GM19463 (cell line): ENCODE data around the gene WBP1L.
"Not testable (repeated sequence)": the region's sequence is repeated elsewhere in the genome, so short reads cannot be mapped to it uniquely, and the experiment has no call there.

Source experiments
- ATAC-seq: cut with Tn5 transposase; IDR thresholded peaks from one replicate; pipeline ENCODE4 v1.9.1; 2021; ENCODE audit warnings: mild to moderate bottlenecking, moderate library complexity; ENCODE audit not compliant: unreplicated experiment

WBP1L gene

DNA sequence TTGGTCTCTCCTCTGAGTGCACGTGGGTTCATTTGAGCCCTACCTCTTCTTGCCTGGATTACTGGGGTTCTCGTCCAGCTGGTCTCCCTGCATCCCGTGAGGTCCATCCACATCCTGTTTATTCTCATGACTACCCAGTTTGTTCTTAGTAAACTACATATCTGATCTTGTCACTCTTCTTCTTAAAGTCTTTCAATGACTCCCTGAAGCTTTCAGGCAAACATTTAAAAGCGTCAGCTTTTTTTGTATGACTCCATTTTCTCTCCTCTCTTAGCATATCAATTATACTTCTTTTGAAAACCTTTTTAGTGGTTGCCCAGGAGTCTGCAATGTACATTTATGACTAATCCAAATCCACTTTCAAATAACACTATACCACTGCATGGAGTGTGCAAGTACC, 21.8 kb upstream of the WBP1L start:
- ATAC-seq = no peak

DNA sequence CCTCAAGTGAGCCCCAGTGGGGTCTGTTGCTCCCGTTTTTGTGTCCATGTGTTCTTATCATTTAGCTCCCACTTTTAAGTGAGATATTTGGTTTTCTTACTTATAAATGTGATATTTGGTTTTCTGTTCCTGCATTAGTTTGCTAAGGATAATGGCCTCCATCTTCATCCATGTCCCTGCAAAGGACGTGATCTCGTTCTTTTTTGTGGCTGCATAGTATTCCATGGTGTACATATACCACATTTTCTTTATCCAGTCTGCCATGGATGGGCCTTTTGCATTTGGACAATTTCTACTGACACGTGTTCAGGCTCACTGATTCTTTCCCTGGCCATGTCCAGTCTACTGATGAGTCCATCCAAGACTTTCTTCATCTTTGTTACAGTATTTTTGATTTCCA, 19.8 kb upstream of the WBP1L start:
- no peak for ATAC-seq

DNA sequence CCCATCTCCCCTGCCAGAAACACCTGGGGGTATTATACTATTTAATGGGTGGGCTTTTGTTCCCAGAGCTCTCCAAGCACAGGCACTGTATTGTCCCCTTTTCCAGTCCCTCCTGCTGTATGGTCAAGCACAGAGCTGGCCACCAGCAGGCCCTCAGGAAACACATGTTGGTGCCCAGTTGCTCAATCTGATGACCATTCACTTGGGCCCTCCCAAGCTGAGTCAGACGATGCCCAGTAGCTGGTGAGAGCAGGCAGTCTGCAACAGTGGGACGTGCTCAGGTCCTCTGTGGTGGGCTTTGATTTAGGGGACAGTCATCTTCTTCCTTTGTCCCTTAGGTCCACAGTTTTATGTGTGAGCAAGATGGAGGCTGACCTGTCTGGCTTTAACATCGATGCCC, 17.5 kb upstream of the WBP1L start:
- ATAC-seq = no peak

DNA sequence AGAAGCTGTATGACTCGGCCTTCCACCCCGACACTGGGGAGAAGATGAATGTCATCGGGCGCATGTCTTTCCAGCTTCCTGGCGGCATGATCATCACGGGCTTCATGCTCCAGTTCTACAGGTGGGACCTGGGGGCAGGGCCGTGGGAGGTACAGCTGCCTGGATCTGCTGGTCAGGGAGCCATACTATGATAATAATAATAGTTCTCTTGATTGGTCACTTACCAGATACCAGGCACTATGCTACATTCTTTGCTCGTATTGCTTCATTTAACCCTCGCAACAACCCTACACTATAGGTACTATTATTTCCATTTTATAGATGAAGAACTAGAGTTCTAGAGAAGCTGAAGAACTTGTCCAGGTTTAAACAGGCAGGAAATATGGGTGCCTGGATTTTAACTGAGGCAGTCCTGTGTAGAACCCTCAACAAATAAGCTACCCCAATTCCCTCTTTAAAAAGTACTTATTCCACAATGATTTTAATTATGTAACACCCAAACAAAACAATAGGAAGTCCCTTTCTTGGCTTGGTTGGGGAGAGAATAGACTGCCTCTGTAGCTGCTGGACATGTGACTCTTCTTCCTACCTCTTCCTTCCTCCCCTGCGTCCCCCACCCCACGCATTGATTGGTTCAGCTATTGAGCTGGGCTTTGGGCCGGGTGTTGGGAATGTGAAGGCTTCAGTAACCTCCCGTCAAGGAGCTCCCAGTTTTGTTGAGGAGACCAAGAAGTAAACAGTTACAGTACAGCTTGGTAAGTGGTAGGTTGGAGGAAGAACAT, 16.5 kb upstream of the WBP1L start:
- no peak for ATAC-seq

DNA sequence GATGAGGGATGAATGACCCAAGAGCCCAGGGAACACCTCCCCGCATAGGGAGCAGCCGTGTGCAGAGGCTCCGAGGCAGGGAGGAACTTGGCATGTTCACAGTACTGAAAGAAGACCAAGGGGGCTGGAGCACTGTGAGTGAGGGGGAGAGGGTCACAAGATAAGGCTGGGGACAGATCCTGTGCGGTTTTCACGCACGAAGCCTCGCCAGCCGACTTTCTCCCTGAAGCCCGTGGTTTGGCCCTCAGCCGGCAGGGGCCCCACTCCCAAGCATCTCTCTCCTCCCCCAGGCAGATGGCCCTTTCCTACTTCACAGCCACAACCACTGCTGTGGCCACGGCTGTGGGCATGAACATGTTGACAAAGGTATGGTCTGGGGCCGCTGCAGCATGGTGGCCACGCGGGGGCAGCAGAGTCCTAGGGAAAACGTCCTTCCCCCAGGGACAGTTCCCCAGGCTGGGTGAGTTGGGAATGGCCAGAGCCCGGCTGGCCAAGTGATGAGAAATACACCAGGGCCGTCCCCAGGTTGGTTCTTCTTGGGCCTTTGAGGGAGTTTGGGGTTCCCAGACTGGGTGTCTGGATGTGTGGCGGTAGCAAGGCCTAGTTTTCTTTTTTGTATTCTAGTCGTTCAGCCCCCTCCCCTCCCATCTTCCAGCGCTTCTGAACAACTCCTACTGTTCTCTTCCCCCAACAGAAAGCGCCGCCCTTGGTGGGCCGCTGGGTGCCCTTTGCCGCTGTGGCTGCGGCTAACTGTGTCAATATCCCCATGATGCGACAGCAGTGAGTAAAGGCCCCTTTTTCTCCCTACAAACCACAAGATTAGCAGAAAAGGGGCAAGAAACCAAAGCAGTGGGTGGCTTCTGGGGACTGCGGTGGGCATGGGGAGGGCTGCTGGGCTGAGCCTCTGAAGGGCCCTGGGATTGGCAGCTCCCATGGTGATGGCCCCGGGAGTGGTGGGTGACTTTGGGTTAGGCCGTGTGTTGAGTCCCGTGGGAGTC, 14.4 kb upstream of the WBP1L start:
- ATAC-seq = no peak

DNA sequence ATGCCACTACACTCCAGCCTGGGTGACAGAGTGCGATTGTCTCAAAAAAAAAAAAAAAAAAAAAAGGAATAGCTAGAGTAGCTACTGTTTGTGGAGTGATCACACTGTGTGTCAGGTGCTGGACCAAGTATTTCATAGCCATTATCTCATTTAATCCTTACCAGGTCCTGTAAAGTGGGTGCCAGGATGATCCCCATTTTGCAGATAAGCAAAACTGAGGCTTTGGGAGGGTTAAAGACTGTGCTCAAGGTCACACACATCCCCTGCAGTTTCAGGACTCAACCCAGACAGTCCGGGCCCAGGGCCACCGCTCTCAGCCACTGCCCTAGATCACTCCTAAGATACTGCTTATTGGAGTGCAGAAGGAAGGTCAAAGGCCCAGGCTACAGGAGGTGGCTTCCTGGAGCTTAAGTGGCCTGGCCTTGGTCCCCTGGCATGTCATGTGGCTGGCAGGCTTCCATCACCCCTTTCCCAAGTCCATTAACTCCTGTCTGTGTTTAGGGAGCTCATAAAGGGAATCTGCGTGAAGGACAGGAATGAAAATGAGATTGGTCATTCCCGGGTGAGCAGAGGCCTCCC, 12.4 kb upstream of the WBP1L start:
- ATAC-seq = no peak

DNA sequence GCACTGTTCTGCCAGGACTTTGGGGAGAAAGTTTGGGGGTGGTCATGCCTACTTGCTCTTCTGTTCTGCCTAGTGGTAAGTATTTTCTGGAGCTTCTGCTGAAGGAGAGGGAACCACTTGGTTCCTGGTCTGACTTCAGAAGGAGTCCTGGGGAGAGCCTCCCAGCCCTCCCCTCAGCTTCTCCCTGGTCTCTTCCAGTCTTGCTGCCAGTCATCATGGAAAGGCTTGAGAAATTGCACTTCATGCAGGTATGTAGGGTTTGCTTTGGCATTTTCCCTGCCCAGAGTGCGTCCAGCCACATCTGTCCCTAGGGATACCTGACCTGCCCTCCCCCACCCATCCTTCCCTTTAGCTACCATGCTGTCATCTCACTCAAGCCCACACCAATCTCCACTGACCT, 11.1 kb upstream of the WBP1L start:
- no peak for ATAC-seq

DNA sequence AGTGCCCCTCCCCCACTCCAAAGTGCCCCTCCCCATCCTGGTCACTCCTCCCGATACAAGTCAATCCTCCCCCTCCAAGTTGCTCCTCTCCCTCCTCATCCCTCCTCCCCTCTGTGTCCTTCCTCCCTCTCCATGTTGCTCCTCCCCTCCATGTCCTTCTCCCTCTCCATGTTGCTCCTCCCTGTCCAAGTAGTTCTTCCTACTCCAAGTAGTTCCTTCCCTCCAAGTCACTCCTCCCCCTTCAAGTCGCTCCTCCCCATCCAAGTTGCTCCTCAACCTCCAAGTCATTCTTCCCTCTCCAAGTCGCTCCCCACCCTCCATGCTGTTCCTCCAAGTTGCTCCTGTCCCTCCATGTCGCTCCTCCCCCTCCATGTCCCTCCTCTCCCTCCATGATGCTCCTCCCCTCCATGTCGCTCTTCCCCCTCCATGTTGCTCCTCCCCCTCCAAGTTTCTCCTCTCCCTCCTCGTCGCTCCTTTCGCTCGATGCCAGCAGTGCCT, 8.6 kb upstream of the WBP1L start:
- ATAC-seq = no peak

DNA sequence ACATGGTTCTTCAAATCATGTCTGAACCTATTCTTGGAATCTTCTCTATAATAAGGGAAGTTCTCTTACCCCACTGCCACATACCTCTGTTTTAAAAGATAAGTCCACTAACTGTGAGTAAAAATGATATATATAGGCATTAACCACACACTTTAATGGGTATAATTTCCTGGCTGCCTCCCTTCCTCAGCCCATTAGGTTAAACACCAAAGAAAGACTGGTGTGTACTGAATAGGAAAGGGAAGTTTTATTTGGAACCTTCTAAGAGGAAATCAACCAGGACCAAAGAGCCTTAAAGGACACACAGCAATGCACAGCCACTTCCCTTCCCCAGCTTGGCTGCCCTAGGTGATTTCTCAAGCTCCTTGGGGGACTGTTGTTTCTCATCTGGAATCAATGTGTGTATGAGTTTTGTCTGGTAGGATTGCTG, 5.0 kb upstream of the WBP1L start:
- ATAC-seq = no peak

DNA sequence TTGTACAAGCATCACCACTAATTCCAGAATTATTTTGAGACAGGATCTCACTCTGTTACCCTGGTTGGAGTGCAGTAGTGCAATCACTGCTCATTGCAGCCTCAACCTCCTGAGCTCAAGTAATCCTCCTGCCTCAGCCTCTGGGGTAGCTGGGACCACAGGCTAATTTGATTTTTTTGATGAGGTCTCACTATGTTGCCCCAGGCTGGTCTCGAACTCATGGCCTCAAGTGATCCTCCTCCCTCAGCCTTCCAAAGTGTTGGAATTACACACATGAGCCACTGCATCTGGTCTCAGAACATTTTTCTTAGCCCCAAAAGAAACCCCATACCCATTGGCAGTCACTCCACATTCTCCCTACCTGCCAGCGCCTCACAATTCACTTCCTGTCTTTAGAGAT, 3.5 kb upstream of the WBP1L start:
- ATAC-seq = no peak

DNA sequence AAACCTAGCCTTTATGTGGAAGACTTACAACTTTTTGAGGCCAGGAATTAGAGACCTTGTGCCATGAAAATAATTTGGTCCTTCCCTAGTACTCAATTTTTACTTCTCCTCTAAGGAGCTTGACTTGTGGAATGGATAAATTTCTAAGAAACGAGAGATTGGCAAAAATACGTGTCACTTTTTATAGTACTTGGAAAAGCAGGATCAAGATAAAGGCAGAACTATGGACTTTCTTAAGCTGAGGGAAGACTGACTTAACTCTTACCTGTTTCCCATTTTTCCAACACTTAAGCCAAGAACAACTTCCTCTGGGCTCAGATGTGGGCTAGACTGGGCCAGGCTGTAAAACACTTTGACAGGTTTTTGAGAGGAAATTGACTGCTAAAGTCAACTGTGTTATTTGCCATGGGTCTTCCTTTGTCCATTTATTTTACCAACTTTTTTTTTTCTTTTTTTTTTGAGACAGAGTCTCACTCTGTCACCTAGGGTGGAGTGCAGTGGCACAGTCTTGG, 2.0 kb upstream of the WBP1L start:
- no peak for ATAC-seq

DNA sequence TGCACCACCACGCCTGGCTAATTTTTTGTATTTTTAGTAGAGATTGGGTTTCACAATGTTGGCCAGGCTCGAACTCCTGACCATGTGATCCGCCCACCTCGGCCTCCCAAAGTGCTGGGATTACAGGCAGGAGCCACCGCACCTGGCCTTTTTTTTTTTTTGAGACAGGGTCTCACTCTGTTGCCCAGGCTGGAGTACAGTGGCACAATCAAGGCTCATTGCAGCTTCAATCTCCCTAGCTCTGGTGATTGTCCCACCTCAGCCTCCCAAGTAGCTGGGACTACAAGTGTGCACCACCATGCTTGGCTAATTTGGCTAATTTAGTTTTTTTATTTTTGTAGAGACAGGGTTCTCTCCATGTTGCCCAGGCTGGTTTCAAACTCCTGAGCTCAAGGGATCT, 1.4 kb upstream of the WBP1L start:
- not testable (repeated sequence) for ATAC-seq

DNA sequence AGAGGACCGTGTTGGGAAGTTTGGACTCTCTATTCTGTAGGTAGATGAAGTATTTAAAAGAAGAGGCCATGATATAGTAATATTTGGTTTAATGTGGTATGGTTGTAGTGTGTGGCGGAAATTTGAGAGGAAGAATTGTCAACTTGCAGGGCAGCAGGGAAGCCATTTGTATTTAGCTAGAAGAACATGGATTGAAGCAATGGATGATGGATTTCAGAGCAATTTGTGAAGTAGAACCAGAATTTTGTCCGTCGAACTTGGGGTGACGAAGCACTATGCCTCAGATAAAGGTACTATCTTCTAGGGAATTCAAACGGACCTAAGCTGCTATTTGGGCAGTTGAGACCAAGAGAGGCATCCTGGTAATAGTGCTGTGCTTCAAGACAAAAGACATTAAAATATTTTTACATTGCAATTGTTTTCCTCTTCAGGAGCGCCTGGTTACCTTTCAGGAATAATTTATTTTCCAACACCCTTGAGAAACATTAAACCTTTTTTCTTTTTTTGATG, 615 bp upstream of the WBP1L start:
- no peak for ATAC-seq

DNA sequence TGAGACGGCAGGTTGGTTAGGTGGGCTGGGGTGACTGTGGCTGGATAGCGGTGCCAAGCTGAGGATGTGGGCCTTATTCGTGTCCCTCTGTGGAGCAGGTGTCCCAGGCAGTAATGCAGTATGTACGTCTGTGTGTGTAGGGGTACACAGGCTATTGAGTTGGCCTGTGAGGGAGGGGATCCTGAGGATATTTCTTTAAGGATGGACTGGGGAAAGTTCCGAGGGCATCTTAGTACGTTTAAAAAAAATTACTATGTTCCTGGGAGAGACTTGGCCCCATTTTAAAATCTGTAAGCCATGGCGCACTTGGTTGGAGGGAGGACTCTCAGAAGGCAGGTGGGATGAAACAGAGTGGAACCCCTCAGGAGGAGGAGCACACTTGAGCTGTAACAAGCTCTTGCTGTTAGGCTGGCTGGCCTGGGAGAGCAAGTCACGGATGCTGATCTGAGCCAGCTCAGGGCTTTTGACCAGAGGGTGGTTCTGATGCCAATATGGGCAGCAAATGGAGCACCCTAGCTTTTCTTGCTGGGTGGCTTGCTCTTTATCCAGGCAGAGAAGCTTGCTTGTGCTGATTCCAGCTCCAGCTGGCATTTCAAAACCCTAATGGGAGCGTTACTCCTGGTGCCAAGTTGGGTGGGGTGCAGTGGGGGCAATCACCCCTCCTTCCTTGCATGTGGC, 765 bp downstream of the WBP1L start:
- ATAC-seq = no peak

DNA sequence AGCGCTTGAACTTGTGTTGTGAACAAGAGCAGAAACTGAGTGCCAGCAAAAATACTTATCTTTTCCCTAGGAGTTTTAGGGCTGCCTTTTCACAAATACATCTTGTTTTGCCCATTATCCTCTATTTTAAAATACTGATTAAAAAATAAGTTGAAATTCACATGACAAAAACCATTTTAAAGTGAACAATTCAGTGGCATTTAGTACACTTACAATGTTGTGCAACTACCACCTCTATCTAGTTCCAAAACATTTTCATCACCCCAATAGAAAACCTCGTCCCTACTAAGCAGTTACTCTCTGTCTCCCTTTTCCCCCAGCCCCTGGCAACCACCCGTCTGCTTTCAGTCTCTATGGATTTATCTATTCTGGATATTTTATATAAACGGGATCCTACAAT, 1.4 kb downstream of the WBP1L start:
- no peak for ATAC-seq

DNA sequence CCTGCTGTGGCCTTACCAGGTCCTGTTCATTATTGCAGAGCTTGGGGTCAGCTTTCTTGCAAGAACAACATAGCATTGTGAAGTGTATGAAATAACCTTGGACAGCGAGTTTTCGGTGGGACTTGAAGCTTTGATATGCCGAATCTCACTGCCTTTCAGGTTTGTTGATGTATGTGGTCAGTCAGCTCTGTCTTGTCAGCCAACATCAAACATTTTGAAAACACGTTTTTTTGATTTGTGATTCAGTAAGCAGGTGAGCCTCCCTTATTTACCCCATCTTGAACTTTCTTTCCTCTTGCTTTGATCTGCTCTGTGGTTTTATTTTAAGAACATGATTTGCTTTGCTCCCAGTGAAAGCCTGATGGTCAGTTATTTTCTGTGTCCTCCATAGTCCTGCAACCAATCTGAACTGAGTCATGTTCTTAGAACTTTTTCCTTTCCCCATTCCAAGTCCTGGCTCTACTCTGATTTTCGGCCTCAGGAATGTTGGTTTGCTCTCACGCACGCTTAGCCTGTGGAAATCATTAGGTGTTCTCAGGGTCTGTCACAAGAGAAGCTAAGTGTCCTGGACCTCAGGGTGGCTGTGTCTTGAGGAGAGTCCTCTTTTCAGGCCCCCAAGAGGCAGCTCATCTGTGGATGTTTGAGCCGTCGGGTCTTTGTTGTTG, 8.7 kb downstream of the WBP1L start:
- no peak for ATAC-seq

DNA sequence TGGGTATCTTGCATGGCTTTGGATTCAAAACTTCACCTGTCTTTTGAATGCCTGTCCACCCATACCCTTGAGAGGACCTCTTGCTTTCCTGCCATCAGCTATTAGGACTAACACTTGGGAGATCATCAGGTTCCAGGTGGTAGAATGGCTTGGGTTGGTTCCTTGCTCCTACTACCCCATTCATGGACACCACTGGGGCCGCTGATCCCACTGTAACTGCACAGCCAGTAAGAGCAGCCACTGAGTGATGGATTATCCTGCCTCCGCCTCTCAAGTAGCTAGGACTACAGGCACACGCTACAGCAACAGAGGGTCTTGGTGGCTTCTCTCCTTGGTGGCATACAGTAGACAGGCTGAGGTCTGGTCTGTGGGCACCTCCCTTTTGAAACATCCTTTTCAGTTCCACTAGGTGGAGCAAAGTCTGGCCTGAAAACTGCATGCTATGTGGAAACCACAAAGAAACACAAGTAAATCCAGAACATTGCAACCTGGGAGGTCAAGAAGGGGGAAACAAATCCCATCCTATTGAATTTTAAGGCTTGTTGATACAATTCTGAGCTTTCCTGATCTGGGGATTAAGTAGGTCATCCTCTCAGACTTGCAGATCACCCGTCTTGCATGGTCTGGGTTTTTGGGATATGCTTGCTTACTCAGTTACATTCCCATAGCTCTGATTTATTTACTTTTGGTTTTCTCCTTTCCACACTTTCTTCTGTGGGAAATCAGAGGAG, 9.4 kb downstream of the WBP1L start:
- no peak for ATAC-seq

DNA sequence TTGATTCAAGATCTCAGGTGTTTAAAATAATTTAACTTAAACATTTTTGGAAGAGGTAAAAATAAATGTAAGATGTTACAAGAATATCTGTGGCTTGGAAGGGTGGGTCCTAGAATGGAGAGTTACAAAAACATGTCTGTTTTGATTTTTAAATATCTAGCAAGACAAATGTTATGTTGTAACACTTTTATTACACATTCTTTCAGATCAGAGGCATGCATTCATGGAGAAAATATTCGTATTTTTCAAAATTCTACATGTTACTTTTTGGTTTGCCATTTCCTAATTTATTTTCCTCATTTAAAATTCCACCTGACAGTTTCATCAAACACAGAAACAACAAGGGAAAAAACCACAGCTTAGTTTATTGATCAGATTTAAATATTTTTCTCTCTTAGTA, 10.0 kb downstream of the WBP1L start:
- ATAC-seq = no peak

DNA sequence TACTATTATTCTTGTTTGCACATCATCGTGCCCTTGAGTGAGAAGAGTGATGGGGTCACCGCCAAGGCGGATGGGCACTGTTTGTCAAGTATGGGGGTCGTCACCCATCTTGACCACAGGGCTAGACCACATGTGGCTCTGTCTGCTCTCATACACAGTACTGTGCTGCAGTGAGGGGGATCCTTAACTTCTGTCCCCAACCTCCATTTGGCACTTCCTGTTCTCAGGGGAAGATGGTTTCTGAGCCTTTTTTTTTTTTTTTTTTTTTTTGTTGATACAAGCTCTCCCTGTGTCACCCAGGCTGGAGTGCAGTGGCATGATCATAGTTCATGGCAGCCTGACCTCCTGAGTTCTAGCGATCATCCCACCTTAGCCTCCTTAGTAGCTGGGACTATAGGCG, 13.6 kb downstream of the WBP1L start:
- ATAC-seq = no peak
